ENCODE measurements around the gene DSE.
"Not testable (repeated sequence)": the region's sequence is repeated elsewhere in the genome, so short reads cannot be mapped to it uniquely, and the experiment has no call there.

The DSE gene

DNA sequence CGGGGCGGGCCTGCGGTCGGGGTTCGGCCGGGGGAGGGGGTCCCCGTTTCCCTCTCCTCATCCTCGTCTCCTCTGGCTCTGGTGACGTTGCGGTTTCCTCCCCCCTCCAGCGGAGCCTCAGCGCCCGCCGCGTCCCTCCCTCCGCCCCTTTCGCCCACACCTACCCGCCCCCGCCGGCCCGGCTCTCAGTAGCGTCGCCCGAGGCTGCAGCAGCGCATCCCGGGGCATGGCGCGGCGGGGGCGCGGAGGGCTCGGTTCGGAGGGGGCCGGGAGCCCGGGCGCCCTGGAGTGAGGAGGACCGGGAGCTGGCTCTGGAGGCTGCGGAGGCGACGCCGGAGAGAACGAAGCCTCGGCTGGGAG, at the start of gene DSE:
Gene DSE, plus strand, starts transcription at position 188 of the 360 bp plus-strand sequence. CDS start 28,304 bp downstream, outside the sequence.
- DNase-seq: no peak

DNA sequence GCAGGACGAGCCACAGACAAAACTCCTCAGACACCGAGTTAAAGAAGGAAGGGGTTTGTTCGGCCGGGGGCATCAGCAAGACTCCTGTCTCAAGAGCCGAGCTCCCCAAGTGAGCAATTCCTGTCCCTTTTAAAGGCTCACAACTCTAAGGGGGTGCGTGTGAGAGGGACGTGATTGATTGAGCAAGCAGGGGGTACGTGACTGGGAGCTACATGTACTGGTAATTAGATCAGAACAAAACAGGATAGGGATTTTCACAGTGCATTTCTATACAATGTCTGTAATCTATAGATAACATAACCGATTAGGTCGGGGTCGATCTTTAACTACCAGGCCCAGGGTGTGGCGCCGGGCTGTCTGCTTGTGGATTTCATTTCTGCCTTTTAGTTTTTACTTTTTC, 48.8 kb upstream of the DSE start:
- DNase-seq: not testable (repeated sequence)

DNA sequence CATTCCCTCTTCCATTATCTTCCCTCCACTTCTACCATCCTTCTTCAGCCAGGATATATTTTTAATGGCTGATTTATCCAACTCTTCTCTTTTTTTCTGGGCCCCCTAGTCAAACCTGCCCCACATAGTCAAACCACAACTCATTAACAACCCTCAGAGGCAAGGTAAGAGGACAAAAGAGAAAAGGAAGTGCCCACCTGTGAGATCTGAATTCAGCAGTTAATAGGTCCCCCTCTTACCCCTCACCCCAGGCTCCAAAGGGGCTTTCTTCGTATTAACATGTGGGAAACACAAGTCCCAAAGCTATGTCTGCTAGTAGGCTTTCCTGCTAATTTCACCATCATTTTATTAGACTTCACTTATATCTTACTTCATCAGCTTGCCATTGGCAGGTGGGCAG, 46.9 kb upstream of the DSE start:
- no peak for DNase-seq

DNA sequence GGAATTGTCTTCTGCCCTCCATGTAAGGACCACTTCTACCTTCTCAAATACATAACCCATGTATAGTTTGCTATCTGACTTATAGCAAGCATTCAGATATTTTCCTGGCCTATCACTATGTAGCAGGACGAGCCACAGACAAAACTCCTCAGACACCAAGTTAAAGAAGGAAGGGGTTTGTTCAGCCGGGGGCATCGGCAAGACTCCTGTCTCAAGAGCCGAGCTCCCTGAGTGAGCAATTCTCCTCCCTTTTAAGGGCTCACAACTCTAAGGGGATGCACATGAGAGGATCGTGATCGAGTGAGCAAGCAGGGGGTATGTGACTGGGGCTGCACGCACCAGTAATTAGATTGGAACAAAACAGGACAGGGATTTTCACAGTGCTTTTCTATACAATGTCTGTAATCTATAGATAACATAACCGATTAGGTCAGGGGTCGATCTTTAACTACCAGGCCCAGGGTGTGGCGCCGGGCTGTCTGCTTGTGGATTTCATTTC, 45.1 kb upstream of the DSE start:
- DNase-seq: not testable (repeated sequence)

DNA sequence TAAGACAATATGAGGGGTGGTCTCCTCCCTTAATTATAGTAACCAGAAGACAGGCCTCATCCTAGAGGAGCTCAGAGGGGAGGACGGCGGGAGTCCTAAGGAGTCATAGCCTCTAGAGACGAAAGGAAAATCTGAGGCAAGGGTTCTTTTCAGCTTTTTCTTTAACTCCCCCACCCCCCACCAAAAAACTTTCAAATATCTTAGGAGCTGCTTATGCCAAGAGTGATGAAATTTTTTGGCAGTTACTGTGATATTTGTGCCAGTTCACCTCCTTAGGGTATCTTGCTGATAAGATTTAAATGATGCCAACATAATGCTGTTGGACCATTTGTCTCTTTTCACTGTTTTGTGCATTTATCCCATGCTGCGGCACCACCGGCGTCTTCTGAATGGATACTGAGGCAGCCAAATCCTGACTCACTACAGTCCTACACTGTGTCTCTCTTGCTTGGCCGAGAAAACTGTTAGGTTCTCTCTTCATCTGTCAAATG, 44.5 kb upstream of the DSE start:
- no peak for DNase-seq

DNA sequence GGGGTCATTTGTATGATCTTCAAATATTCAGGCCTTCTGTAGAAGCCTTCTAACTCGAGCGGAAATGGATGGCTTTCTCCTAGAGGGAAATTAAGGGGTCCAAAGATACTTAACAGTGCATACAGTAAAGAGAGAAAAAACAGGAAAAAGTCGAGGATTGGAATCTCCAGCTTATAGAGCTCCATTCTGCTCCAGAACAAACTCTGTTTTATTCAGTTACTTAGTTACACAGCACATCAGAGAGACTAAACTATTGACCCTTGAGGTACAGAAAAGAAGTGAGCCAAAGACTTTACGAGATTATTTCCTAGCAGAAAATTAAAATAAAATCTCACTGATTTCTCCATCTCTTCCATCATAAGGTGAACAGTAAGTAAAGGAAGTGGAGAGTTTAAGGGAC, 43.8 kb upstream of the DSE start:
- DNase-seq: no peak

DNA sequence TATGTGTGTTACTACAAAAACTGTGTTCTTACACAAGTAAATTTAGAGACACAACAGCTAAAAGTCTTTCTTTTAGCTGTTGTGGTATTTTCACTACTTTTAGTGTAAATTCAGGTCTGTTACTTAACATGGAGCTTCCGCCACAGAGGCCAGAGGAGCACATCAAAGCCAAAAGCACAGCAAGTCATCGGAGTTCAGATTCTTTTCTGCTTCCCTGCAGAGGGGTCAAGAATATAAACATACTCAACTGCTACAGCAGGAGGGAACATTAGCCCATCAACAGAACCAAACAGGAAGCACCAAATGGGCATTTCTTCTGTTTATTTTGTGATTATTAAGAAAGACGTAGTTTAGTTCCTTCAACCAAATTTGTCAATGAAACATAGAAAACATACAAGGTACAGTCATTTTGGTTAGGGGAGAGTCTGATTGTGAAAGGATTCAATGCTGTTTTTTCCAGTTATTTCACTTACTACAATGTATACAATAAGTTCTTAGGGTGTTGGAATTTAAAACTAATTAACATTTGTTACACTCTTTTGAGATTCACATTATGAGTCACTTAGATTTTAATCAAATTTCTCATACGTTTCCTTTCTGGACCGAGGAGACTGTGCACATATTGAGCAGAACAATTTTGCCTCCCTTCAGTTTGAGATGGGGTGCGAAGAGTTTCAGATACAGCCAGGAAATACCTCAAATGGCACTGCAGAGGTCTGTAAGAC, 42.8 kb upstream of the DSE start:
- no peak for DNase-seq

DNA sequence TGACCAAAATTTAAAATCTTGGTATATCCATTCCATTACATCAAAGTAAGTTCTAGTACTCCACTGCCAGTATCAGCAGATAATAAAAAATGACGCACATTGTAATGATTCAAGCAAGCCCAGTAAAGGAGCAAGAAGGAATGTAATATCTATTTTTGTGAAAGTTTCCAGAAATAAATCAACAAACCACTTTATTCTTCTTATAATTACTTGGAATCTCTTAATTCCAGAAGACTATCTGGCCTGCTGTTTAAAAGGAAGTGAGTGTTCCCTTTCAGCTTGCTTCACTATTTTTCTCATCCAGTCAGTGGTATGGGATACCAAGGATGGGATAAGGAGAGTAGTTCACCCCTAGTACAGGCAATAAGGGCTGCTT, 42.2 kb upstream of the DSE start:
- DNase-seq: no peak

DNA sequence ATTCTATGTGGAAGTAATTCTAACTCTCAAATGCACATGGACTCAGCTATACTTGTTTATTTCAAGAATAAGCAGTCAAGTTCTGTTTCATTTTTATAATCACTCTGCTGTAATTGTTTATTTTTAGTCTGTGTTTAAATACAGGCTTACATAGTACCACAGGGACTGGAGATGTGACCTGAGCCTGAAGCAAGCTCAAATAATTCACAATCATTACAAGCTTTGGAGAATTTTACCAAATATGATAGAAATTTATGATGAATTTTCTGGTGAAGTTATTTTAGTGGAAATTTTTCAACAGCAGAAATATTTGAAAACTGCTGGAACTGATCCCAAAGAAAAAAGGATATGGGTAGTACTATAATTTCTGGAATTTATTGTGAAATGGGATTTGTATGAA, 41.6 kb upstream of the DSE start:
- DNase-seq: no peak

DNA sequence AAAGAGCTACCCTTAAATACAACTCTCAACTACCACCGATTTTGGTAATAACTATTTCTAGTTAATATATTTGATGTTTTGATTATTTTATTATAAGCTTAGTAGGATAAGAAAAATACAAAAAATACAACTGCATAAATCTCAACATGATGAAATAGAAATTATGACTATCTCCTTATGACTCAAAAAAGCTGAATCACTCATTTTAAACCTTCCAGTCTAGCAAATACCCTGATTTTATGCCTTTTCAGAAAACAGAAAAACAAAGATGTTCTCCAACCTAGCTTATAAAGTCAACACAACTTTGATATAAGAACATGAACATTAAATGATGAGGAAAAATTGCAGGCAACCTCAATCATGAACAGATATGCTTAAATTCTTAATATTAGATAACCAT, 40.2 kb upstream of the DSE start:
- DNase-seq: no peak

DNA sequence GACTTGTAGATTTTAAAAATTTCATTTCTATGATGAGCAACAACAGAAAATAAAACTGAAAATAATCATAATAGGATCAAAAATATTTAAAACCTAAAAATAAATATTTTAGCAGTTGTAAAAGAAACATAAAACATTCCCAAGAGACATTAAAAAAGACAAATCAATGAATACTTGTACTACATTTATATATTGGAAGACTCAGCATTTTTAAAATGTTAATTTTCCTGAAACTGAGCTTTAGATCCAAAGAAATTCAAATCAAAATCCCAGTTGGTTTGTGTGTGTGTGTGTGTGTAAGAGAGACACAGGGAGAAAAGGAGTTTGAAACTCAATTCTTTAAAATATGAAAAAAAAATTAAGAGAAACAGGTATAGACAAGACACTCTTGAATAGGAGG, 38.7 kb upstream of the DSE start:
- no peak for DNase-seq

DNA sequence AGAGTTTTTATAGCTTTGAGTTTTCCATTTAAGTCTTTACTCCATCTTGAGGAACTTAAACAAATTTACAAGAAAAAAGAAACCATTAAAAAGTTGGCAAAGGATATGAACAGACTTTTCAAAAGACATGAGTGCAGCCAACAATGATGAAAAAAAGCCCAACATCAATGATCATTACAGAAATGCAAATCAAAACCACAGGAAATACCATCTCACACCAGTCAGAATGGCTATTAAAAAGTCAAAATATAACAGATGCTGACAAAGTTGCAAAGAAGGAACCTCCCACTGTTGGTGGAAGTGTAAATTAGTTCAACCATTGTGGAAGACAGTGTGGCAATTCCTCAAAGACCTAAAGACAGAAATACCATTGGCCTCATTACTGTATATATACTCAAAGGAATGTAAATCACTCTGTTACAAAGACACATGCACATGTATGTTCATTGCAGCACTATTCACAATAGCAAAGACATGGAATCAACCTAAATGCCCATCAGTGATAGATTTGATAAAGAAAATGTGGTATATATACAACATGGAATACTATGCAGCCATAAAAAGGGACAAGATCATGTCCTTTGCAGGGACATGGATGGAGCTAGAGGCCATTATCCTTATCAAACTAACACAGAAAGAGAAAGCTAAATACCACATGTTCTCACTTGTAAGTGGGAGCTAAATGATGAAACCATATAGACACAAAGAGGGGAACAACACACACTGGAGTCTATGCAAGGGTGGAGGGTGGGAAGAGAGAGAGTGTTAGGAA, 35.9 kb upstream of the DSE start:
- not testable (repeated sequence) for DNase-seq

DNA sequence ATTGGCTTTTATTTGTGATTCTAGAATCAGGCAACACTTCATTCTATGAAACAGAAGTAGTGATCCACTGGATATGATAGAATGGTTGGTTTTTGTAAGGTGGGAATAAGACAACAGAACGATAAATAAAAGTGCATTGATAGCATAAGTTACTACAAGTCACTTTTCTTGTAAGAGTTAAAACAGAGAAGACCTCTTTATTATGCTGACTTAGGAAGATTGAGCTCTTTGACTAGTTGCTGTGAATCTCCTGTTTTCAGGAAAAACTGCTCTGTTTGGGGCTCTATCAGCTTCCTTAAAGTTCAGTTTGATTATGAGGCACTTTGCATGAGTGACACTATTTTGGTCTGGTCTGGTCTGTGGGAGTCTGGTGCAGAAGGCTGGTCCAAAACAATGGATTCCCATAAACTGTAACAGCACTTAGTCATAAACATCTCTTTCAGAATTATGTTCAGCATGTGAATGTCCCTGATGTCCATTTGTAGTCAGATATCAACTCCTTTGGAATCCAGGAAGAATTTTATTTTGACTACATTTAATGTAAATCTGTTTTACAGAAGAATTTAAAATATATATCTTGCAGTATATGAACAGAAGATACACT, 35.0 kb upstream of the DSE start:
- DNase-seq: no peak

DNA sequence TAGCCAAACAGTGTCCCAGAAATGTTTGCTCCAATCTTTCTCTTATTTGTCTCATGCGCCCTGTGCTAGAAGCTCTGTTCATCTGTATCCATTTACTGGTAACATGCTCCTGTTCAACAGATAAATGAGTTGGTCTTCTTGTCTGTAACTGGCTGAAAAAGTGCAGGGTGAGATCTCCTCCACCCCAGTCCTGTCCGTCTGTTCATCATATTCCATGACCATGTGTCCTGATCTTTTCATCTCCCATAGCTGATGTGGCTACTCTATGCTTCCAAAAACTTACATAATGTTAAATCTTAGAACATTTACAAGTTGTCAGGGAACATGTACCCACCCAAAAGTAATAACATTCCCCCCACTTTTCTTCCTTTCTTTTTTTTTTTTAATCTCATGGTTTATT, 31.8 kb upstream of the DSE start:
- DNase-seq: no peak

DNA sequence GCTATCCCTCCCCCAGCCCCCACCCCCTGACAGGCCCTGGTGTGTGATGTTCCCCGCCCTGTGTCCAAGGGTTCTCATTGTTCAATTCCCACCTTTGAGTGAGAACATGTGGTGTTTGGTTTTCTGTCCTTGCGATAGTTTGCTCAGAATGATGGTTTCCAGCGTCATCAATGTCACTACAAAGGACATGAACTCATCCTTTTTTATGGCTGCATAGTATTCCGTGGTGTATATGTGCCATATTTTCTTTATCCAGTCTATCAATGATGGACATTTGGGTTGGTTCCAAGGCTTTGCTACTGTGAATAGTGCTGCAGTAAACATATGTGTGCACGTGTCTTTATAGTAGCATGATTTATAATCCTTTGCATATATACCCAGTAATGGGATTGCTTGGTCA, 30.1 kb upstream of the DSE start:
- DNase-seq: not testable (repeated sequence)

DNA sequence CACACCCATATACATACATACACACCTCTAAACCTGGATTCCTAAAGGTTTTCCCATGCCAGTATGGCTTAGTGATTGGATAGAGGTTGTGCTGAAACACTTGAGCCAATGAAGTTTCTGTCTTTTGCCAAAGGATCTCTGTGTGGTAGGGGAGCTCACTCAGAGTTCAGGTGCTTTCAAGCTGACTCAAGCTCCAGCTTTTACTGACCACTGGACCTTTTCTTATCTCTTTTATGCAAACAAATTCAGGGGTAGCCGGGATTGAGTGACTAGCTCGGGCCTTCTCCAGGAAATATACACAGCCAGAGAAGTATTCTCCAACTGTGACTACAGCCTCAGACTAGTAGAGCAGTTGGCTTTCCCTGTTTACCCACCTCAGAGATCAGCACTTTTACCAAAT, 21.5 kb upstream of the DSE start:
- DNase-seq: no peak

DNA sequence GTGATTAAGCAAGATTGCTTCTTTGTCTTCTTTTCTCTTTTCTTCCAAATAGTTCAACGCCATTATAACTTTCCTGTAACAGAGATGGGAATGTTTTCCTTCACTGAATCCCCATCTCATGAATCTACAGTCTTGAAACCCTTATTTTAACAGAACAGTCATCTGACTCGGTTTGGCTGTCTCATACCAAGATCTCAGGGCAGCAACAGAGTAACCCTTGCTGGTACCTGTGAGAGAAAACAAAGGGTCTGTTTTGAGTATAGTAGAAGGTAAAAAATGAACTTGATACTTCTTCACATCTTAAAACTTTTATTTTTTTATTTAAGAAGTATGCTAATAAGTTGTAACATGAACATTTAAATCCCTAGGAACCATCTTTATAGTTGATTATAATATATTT, 19.6 kb upstream of the DSE start:
- DNase-seq: no peak

DNA sequence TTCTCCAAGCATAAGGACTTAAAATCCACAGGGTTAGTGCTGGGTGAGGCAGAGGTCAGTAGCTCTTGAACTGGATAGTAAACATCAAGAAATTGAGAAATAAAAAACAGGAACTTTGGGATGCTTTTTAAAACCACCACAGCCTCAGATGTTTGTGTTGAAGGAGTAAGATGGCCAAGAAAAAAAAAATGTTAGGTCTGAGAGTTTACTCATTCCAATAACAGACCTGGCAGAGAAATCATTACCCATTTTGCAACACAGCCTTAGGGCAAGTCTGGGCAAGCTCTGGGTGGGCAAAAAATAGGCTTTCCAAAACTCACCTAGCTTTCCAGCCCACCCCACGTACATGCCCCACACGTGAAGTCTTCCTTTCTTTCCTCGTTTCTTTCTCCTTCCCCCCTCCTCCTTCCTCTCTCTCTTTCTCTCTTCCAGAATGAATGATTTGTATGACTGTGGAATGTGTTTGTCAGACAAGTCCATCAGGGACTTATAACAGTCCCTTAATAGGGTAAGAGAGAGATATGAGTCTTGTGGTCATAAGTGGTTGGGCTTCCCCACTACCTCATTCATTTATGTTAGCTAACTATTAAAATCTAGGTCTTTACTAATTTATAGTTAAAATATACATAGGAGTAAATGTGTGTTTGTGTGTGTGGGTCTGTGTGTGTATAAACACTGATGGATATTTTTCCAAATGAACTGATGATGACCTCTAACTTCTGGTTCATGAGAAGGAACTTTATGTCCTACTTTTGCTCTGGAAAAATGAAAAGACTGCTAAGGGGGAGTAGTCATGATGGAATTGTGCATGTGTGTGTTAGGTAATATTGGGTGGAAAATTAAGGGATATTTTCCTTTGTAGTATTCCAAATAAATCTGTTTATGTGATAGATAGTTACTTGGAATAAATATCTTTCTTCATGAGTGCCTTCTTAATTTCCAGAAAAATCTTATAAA, 18.0 kb upstream of the DSE start:
- no peak for DNase-seq

DNA sequence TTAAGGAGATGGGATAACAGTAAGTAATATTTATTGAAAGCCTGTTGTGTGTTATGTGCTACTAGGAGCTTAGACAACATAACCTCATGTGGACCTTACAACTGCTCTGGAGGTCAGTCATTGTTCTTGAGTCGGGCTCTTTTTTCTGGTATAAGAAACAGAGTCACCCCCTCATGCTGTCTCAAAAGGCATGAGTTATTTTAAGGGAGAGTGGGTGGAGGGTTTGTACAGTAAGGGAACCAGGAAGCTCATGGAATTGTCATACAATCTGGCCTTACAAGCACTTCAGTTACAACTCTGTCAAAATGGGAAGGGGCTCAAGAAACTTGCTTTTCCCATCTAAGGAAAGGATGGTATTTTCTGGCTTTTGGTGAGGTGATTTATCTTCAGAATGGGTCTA, 16.5 kb upstream of the DSE start:
- DNase-seq: no peak

DNA sequence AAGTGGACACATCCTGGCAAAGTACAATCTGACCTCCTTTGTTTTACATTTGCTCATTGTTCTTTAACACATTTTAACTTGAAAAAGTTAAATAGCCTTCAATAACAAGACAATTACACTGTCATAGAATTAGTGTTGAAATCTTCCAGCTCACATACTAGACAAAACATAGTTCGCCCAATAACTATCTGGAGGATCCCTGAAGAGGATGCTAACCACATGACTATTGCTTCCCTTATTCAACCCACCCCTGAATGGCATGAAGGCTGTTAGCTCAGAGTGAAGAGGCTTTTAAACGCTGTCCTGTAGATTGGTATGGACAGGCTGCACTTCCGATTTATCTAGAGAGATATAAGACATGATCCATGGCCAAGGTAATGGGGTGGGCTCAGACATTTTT, 15.0 kb upstream of the DSE start:
- no peak for DNase-seq

DNA sequence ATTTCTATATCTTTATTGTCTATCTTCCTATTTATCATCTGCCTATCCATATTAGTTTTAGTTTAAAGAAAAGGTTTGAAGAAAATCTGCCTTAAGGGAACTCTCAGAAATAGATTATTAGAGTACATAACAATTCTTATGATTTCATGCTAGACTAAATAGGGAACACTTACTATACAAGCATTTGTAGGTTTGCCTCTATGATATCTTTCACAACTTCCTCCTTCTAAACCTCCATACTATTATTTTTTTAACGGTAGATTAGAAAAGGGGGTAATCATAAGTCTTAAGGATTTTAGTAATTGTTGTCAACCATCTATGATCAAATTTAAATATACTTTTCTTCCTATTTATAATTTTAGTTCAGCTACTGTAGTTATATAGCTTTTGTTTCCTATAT, 11.6 kb upstream of the DSE start:
- no peak for DNase-seq

DNA sequence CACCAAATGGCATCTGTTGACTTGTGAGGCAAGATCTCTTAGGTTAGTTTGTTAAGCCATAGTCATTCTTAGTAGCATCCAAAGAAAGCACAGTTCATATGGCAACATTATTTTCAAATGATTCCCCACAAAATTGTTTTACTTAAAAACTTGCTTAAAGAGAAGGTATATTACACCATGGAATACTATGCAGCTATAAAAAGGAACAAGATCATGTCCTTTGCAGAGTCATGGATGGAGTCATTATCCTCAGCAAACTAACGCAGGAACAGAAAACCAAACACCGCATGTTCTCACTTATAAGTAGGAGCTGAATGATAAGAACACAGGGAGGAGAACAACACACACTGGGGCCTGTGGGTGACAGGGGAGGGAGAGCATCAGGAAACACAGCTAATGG, 10.9 kb upstream of the DSE start:
- no peak for DNase-seq

DNA sequence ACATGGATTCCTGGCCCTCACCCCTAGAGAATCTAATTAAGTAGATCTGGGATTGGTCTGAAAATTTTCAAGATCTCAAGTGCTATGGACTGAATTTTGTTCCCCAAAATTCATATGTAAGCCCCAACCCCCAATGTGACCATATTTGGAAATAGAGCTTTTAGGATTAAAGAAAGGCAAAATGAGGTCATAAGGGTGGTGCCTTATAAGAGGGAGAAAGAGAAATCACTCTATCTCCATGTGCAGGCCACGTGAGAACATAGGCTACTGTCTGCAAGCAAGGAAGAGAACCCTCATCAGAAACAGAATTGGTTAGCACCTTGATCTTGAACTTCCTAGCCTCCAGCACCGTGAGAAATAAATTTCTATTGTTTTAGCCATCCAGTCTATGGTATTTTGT, 8.5 kb upstream of the DSE start:
- no peak for DNase-seq
